GM12874 (cell line): ENCODE results near the gene ROBO3.

Source experiments
- CTCF ChIP-seq: IDR thresholded peaks from 2 replicates; pipeline ENCODE4 v1.5.1; 2011; ENCODE audit warnings: low read depth, mild to moderate bottlenecking, control low read depth, low read length, moderate library complexity; ENCODE audit not compliant: insufficient read depth

Gene ROBO3

GRCh38 chr11:124877910-124878758 lies 12.9 kb downstream of the ROBO3 start:
- no peak for TF ChIP-seq CTCF

- no peak for TF ChIP-seq CTCF
Measured at GRCh38 chr11:124878759-124879492, 13.7 kb downstream of the ROBO3 start.

- no peak for TF ChIP-seq CTCF
Measured at GRCh38 chr11:124879493-124880289, 14.5 kb downstream of the ROBO3 start.

GRCh38 chr11:124880290-124880611 lies 15.0 kb downstream of the ROBO3 start:
- TF ChIP-seq CTCF: no peak

- TF ChIP-seq CTCF: no peak
Measured at GRCh38 chr11:124880958-124881357, 15.7 kb downstream of the ROBO3 start.

- TF ChIP-seq CTCF: no peak
Measured at GRCh38 chr11:124882339-124883071, 17.3 kb downstream of the ROBO3 start.
